Mesodermal cell (in vitro differentiated cells): ENCODE results near the gene ADGRF5.

Source experiments
- H3K27ac ChIP-seq: 2 replicates; pipeline ENCODE4 v1.7.0; 2013; ENCODE audit warnings: mild to moderate bottlenecking, low read depth, low read length, moderate library complexity; ENCODE audit not compliant: severe bottlenecking
- H3K36me3 ChIP-seq: 2 replicates; pipeline ENCODE4 v1.7.1; 2013; ENCODE audit warnings: mild to moderate bottlenecking, low read length, moderate library complexity; ENCODE audit not compliant: control insufficient read depth, insufficient read depth
- H3K4me1 ChIP-seq: one replicate; pipeline ENCODE4 v1.7.1; 2013; ENCODE audit warnings: mild to moderate bottlenecking, low read length; ENCODE audit not compliant: insufficient read depth, control insufficient read depth, poor library complexity, severe bottlenecking
- H3K4me3 ChIP-seq: 2 replicates; pipeline ENCODE4 v1.7.0; 2013; ENCODE audit warnings: low read length, control low read depth, mild to moderate bottlenecking; ENCODE audit not compliant: insufficient read depth, poor library complexity, severe bottlenecking; ENCODE audit errors: extremely low read depth
- H3K9me3 ChIP-seq: 2 replicates; pipeline ENCODE4 v1.7.1; 2013; ENCODE audit warnings: mild to moderate bottlenecking, low read length, moderate library complexity; ENCODE audit not compliant: control insufficient read depth
- WGBS, 2 experiments: methylation state at CpG; one replicate each; pipeline ENCODE4 v1.1.5; 2013; ENCODE audit warnings: missing lambda C conversion rate in 2 of 2; ENCODE audit not compliant: insufficient coverage in 2 of 2; 5-methylcytosine and 5-hydroxymethylcytosine counted together

Gene ADGRF5

GRCh38 chr6:46894433-46894832 lies 27.3 kb downstream of the ADGRF5 start:
- Histone ChIP-seq H3K36me3 (no peaks in the 10 kb centered on the region), H3K27ac (no peak overlapping the region), H3K4me1 (peaks cover 9% of the 10 kb centered on the region), H3K4me3 (no peak overlapping the region), H3K9me3 (no peaks in the 10 kb centered on the region)

- Histone ChIP-seq H3K4me1 (peaks cover 2% of the 10 kb centered on the region), H3K9me3 (no peaks in the 10 kb centered on the region), H3K27ac (no peak overlapping the region), H3K4me3 (no peak overlapping the region), H3K36me3 (no peaks in the 10 kb centered on the region)
- 88% methylated on average over 1 of the region's 1 CpG; no CpG with 5 or more reads in 1 of the 2 experiments for WGBS, 2 experiments
Observed at GRCh38 chr6:46893648-46894047, 28.1 kb downstream of the ADGRF5 start.

- no peak overlapping the region for H3K27ac ChIP-seq
- no peaks in the 10 kb centered on the region for H3K36me3 ChIP-seq
- H3K9me3 ChIP-seq, result no peaks in the 10 kb centered on the region
- 94 to 100% methylated on average over 3 of the region's 4 CpGs for WGBS, 2 experiments
- H3K4me1 ChIP-seq, result no peaks in the 10 kb centered on the region
- no peak overlapping the region for H3K4me3 ChIP-seq
Observed at GRCh38 chr6:46891252-46891795, 30.4 kb downstream of the ADGRF5 start.

- no peaks in the 10 kb centered on the region for H3K36me3 ChIP-seq
- H3K27ac ChIP-seq, result no peak overlapping the region
- no peak overlapping the region for H3K4me3 ChIP-seq
- no peaks in the 10 kb centered on the region for H3K4me1 ChIP-seq
- H3K9me3 ChIP-seq, result no peaks in the 10 kb centered on the region
- WGBS, 2 experiments, result 85 to 91% methylated on average over 4 of the region's 4 CpGs
Observed at GRCh38 chr6:46888578-46888977, 33.2 kb downstream of the ADGRF5 start.

GRCh38 chr6:46888031-46888430 lies 33.7 kb downstream of the ADGRF5 start:
- Histone ChIP-seq H3K27ac (no peak overlapping the region), H3K4me1 (no peaks in the 10 kb centered on the region), H3K4me3 (no peak overlapping the region), H3K36me3 (no peaks in the 10 kb centered on the region), H3K9me3 (no peaks in the 10 kb centered on the region)
- WGBS, 2 experiments, result 69 to 83% methylated on average over 2 to 3 of the region's 3 CpGs

GRCh38 chr6:46882645-46883044 lies 39.1 kb downstream of the ADGRF5 start:
- Histone ChIP-seq H3K36me3 (no peaks in the 10 kb centered on the region), H3K9me3 (no peaks in the 10 kb centered on the region), H3K4me3 (no peak overlapping the region), H3K4me1 (no peaks in the 10 kb centered on the region), H3K27ac (no peak overlapping the region)
- 60% methylated on average over 1 of the region's 2 CpGs; no CpG with 5 or more reads in 1 of the 2 experiments for WGBS, 2 experiments

GRCh38 chr6:46879003-46879402 lies 42.7 kb downstream of the ADGRF5 start:
- Histone ChIP-seq H3K9me3 (no peaks in the 10 kb centered on the region), H3K27ac (no peak overlapping the region), H3K4me1 (no peaks in the 10 kb centered on the region), H3K36me3 (no peaks in the 10 kb centered on the region), H3K4me3 (no peak overlapping the region)
- WGBS, 2 experiments, result no CpG with 5 or more reads among the region's 5 CpGs

- H3K27ac ChIP-seq, result no peak overlapping the region
Observed at GRCh38 chr6:46876126-46876525, 45.6 kb downstream of the ADGRF5 start.

GRCh38 chr6:46867411-46867810 lies 54.3 kb downstream of the ADGRF5 start:
- no peaks in the 10 kb centered on the region for H3K9me3 ChIP-seq
- 0 to 63% methylated on average over 1 to 3 of the region's 5 CpGs for WGBS, 2 experiments
- no peaks in the 10 kb centered on the region for H3K36me3 ChIP-seq
- H3K4me1 ChIP-seq, result no peaks in the 10 kb centered on the region
- H3K4me3 ChIP-seq, result no peak overlapping the region
- H3K27ac ChIP-seq, result no peak overlapping the region

More at GRCh38 chr6:46876126-46876525, 45.6 kb downstream of the ADGRF5 start:
- 61 to 63% methylated on average over 4 of the region's 4 CpGs for WGBS, 2 experiments
- H3K36me3 ChIP-seq, result no peaks in the 10 kb centered on the region
- H3K9me3 ChIP-seq, result no peaks in the 10 kb centered on the region
- no peak overlapping the region for H3K4me3 ChIP-seq
- no peaks in the 10 kb centered on the region for H3K4me1 ChIP-seq

- Histone ChIP-seq H3K27ac (no peak overlapping the region), H3K9me3 (no peaks in the 10 kb centered on the region), H3K36me3 (no peaks in the 10 kb centered on the region), H3K4me3 (no peak overlapping the region), H3K4me1 (no peaks in the 10 kb centered on the region)
- 83% methylated on average over 2 of the region's 2 CpGs; no CpG with 5 or more reads in 1 of the 2 experiments for WGBS, 2 experiments
Observed at GRCh38 chr6:46865221-46865620, 56.5 kb downstream of the ADGRF5 start.

- Histone ChIP-seq H3K36me3 (no peaks in the 10 kb centered on the region), H3K4me3 (no peak overlapping the region), H3K4me1 (no peaks in the 10 kb centered on the region), H3K9me3 (no peaks in the 10 kb centered on the region), H3K27ac (no peak overlapping the region)
- 100% methylated on average over 1 to 2 of the region's 3 CpGs for WGBS, 2 experiments
Observed at GRCh38 chr6:46863791-46864190, 57.9 kb downstream of the ADGRF5 start.
